ENCODE results near the gene SRGAP1.
"Not testable (repeated sequence)": the region's sequence is repeated elsewhere in the genome, so short reads cannot be mapped to it uniquely, and the experiment has no call there.

DNA sequence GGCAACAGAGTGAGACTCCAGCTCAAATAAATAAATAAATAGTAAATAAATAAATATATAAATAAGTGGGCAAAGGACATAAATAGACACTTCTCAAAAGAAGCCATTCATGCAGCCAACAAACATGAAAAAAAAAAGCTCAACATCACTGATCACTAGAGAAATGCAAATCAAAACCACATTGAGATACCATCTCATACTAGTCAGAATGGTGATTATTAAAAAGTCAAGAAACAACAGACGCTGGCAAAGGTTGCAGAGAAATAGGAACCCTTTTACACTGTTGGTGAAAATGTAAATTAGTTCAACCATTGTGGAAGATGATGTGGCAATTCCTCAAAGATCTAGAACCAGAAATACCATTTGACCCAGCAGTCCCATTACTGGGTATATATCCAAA lies 322.5 kb downstream of the SRGAP1 start:
- TF ChIP-seq, protein P1, sequence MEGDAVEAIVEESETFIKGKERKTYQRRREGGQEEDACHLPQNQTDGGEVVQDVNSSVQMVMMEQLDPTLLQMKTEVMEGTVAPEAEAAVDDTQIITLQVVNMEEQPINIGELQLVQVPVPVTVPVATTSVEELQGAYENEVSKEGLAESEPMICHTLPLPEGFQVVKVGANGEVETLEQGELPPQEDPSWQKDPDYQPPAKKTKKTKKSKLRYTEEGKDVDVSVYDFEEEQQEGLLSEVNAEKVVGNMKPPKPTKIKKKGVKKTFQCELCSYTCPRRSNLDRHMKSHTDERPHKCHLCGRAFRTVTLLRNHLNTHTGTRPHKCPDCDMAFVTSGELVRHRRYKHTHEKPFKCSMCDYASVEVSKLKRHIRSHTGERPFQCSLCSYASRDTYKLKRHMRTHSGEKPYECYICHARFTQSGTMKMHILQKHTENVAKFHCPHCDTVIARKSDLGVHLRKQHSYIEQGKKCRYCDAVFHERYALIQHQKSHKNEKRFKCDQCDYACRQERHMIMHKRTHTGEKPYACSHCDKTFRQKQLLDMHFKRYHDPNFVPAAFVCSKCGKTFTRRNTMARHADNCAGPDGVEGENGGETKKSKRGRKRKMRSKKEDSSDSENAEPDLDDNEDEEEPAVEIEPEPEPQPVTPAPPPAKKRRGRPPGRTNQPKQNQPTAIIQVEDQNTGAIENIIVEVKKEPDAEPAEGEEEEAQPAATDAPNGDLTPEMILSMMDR (IDR thresholded peaks at IDR 0.05): not testable (repeated sequence)
- TF ChIP-seq, protein P2, sequence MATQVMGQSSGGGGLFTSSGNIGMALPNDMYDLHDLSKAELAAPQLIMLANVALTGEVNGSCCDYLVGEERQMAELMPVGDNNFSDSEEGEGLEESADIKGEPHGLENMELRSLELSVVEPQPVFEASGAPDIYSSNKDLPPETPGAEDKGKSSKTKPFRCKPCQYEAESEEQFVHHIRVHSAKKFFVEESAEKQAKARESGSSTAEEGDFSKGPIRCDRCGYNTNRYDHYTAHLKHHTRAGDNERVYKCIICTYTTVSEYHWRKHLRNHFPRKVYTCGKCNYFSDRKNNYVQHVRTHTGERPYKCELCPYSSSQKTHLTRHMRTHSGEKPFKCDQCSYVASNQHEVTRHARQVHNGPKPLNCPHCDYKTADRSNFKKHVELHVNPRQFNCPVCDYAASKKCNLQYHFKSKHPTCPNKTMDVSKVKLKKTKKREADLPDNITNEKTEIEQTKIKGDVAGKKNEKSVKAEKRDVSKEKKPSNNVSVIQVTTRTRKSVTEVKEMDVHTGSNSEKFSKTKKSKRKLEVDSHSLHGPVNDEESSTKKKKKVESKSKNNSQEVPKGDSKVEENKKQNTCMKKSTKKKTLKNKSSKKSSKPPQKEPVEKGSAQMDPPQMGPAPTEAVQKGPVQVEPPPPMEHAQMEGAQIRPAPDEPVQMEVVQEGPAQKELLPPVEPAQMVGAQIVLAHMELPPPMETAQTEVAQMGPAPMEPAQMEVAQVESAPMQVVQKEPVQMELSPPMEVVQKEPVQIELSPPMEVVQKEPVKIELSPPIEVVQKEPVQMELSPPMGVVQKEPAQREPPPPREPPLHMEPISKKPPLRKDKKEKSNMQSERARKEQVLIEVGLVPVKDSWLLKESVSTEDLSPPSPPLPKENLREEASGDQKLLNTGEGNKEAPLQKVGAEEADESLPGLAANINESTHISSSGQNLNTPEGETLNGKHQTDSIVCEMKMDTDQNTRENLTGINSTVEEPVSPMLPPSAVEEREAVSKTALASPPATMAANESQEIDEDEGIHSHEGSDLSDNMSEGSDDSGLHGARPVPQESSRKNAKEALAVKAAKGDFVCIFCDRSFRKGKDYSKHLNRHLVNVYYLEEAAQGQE (IDR thresholded peaks at IDR 0.05; ENCODE audit: insufficient read depth in 1 of 2, low read depth in 2 of 2, low read length in 1 of 2): not testable (repeated sequence)
- not testable (repeated sequence) for TF ChIP-seq POLR2AphosphoS5 (IDR thresholded peaks at IDR 0.05; ENCODE audit: low read depth, low read length)
